Raji (cell line): Measurements from ENCODE around the gene PPARA.

Experiments
- POLR2A ChIP-seq: IDR thresholded peaks from 2 replicates; pipeline ENCODE4 v1.6.1; 2011; ENCODE audit warnings: low read depth, low read length, control low read depth; ENCODE audit not compliant: insufficient read depth

PPARA gene

DNA sequence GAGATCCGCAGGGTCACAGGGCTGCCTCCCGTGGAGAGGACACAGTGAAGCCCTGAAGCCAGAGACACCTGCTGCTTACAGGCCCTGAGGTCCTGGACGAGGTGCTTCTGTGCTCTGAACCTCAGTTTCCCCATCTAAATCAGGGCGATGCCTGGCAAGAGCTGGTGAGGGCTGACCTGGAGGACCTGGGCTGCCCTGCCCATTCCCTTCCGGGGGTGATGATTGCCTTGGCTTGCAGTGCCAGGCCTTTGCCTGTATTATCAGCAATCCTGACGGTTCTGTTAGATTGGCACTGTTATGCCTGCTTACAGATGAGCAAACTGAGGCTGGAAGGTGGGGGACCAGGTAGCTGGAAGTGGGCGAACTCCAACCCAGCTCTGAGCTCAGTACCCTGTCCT lies 138.5 kb downstream of the PPARA start:
- no peak for TF ChIP-seq POLR2A

DNA sequence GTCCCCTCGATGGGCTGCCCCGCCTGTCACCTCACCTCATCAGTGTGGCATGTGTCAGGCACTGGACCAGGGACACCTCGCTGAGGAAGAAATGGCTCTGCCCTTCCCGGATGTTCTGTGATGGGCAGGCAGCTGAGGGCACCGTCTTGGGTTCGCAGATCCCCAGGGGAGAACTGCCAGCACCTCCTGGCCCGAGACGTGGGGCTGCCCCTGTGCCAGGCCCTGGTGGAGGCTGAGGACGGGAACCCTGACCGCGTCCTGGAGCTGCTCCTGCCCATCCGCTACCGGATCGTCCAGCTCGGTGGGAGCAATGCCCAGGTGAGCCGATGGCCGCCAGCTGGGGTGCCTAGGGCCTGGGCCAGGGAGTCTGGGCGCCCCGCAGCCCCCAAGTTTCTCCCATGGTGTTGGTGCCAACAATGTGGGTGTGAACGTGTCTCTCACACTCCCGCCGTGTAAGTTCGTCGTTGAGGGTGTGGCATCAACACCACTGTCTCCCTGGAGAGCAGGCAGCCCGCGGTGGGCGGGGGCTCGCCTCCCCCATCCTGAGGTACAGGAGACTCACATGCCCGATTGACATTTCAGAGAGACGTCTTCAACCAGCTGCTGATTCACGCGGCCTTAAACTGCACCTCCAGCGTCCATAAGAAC lies 139.0 kb downstream of the PPARA start:
- no peak for TF ChIP-seq POLR2A

DNA sequence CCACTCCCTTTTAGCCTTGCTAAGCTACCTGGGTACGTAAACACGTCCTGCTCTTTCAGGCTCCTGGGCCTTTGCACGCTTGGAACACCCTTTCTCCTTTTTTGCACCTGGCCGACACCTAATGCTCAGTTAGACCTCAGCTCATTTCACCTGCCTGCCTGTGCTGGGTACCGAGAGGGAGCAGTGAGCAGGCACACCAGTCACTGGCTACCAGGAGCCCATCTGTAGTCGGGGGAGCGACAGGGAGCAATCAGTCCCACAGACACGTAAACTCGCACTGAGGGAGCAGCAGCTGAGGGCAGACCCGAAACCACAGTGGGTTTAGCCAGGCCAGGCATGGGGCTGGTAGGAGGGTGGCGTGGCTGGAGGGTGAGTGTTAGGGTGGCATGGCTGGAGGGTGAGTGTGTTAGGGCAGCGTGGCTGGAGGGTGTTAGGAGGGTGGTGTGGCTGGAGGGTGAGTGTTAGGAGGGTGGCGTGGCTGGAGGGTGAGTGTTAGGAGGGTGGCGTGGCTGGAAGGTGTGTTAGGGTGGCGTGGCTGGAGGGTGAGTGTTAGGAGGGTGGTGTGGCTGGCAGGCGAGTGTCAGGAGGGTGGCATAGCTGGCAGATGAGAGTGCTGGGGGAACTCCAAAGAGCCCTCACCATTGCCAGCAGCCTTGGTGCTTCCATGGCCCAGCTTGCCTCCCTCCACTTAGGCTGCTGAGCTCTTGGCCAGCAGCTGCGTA lies 140.0 kb downstream of the PPARA start:
- TF ChIP-seq POLR2A: no peak

DNA sequence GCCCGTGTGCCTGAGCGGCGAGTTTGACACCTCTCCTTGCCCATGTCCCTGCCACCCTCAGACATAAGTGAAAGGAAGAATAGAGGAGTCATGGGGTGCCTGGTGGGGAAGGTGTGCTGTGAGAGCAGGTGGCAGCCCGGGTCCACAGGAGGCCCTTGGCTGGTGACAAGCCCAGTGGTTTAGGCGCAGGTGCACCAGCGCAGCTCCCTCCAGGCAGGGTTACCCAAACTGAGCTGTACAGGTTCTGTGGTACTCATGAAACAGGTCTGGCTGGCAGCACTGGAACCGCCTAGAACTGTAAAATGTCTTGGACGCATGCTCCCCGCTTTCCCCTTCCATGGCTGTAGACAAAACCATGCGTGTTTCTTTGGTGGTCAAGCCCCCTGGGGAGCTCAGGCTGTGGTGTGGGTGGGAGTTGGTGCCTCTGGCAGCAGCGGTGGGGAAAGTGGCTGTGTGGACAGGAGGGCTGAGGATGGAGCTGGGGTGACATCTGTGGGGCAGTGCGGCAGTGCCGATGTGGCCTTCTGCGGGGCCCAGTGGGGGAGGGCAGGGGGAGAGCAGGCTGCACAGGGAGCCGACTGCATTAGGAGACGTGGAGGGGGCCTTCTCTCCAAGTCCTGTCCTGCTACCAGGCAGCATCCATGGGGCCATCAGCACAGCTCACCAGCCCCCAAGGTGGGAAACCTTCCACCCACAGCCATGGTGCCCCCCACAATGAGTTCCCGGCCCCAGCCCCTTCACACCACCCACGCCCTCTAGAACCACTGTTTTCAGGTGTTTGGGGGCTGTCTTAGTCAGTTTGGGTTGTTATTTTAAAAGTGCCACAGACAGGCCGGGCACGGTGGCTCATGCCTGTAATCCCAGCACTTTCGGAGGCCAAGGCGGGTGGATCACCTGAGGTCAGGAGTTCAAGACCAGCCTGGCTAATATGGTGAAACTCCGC lies 140.8 kb downstream of the PPARA start:
- no peak for TF ChIP-seq POLR2A

DNA sequence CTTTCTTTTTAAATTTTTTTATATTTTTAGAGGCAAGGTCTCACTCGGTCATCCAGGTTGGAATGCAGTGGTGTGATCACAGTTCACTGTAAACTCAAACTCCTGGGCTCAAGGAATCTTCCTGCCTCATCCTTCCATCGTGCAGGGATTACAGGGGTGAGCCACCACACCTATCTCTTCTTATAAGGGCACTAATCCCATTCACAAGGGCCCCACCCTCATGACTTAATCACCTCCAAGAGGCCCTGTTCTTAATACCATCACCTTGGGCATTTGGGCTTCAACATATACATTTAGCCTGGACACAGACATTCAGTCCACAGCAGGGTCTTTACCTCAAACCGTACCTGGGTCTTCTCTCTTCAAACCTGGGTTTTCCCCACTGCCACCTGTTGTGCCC lies 141.8 kb downstream of the PPARA start:
- no peak for TF ChIP-seq POLR2A

DNA sequence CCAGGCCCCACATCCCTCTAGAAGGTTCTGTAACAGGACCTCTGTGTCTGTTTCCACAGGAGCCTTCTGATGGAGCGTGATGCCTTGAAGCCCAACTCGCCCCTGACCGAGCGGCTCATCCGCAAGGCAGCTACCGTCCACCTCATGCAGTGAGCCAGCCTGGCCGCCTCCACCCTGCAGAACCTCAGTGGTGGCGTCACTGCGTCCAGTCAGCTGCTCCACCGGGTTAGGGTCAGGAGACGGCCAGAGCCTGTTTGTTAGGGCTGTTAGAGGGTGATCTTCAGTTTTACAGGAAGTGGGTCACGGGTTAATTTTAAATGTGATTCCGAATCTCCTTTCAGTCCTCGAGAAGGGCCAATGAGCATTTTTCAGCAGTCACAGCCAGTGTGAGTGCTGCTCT lies 142.4 kb downstream of the PPARA start:
- no peak for TF ChIP-seq POLR2A
